Measurements from ENCODE around the gene COQ8A. TPM values are rescaled to one million over a fixed set of nuclear protein-coding genes. Genes with fewer than 3 reads are reported as not detected.
"Not testable (repeated sequence)": the region's sequence is repeated elsewhere in the genome, so short reads cannot be mapped to it uniquely, and the experiment has no call there.

COQ8A gene
- total RNA-seq, 1 donor from 2014 or later: 16.0 TPM

- Mint-ChIP-seq H3K4me1 (ENCODE audit: unreplicated experiment) (no peaks in the 10 kb centered on the region), H3K27ac (ENCODE audit: unreplicated experiment) (no peak overlapping the region), H3K36me3 (ENCODE audit: unreplicated experiment) (peaks cover 43% of the 10 kb centered on the region), H3K9me3 (ENCODE audit: unreplicated experiment) (no peaks in the 10 kb centered on the region), H3K27me3 (ENCODE audit: unreplicated experiment) (no peaks in the 10 kb centered on the region), H3K4me3 (ENCODE audit: unreplicated experiment) (no peak overlapping the region)
- DNase-seq (ENCODE audit: extremely low spot score, unreplicated experiment): no peak
- no peak for TF ChIP-seq CTCF (IDR thresholded peaks at IDR 0.05)
Observed at GRCh38 chr1:226993814-226994585, 53.9 kb downstream of the COQ8A start.

- Mint-ChIP-seq H3K27ac (ENCODE audit: unreplicated experiment) (no peak overlapping the region), H3K4me3 (ENCODE audit: unreplicated experiment) (no peak overlapping the region), H3K4me1 (ENCODE audit: unreplicated experiment) (no peaks in the 10 kb centered on the region), H3K36me3 (ENCODE audit: unreplicated experiment) (peaks cover 44% of the 10 kb centered on the region), H3K27me3 (ENCODE audit: unreplicated experiment) (no peaks in the 10 kb centered on the region), H3K9me3 (ENCODE audit: unreplicated experiment) (no peaks in the 10 kb centered on the region)
- no peak for DNase-seq (ENCODE audit: extremely low spot score, unreplicated experiment)
- no peak for TF ChIP-seq CTCF (IDR thresholded peaks at IDR 0.05)
Observed at GRCh38 chr1:226994586-226995364, 54.7 kb downstream of the COQ8A start.

GRCh38 chr1:226995365-226996332 lies 55.6 kb downstream of the COQ8A start:
- no peak for DNase-seq (ENCODE audit: extremely low spot score, unreplicated experiment)
- Mint-ChIP-seq H3K4me1 (ENCODE audit: unreplicated experiment) (no peaks in the 10 kb centered on the region), H3K36me3 (ENCODE audit: unreplicated experiment) (peaks cover 46% of the 10 kb centered on the region), H3K27me3 (ENCODE audit: unreplicated experiment) (no peaks in the 10 kb centered on the region), H3K4me3 (ENCODE audit: unreplicated experiment) (no peak overlapping the region), H3K27ac (ENCODE audit: unreplicated experiment) (no peak overlapping the region), H3K9me3 (ENCODE audit: unreplicated experiment) (peaks cover 5% of the 10 kb centered on the region)
- TF ChIP-seq CTCF (IDR thresholded peaks at IDR 0.05): no peak

GRCh38 chr1:226999579-226999978 lies 59.5 kb downstream of the COQ8A start:
- DNase-seq (ENCODE audit: extremely low spot score, unreplicated experiment); H3K4me3 Mint-ChIP-seq (ENCODE audit: unreplicated experiment); H3K27ac Mint-ChIP-seq (ENCODE audit: unreplicated experiment); H3K4me1 Mint-ChIP-seq (ENCODE audit: unreplicated experiment); H3K9me3 Mint-ChIP-seq (ENCODE audit: unreplicated experiment); H3K27me3 Mint-ChIP-seq (ENCODE audit: unreplicated experiment): not testable (repeated sequence)
- peaks cover 64% of the 10 kb centered on the region for H3K36me3 Mint-ChIP-seq (ENCODE audit: unreplicated experiment)

- Mint-ChIP-seq H3K4me3 (ENCODE audit: unreplicated experiment) (no peak overlapping the region), H3K27me3 (ENCODE audit: unreplicated experiment) (no peaks in the 10 kb centered on the region), H3K9me3 (ENCODE audit: unreplicated experiment) (peaks cover 5% of the 10 kb centered on the region), H3K27ac (ENCODE audit: unreplicated experiment) (no peak overlapping the region), H3K36me3 (ENCODE audit: unreplicated experiment) (peaks cover 68% of the 10 kb centered on the region), H3K4me1 (ENCODE audit: unreplicated experiment) (no peaks in the 10 kb centered on the region)
- no peak for DNase-seq (ENCODE audit: extremely low spot score, unreplicated experiment)
- no peak for TF ChIP-seq CTCF (IDR thresholded peaks at IDR 0.05)
Observed at GRCh38 chr1:227002531-227003049, 62.5 kb downstream of the COQ8A start.

Measured in osteocyte (in vitro differentiated cells).